GM20000 (cell line): ENCODE results near the gene ABHD12.

Experiments
- DNase-seq: peaks from one replicate; pipeline ENCODE4 v3.0.0; 2012; ENCODE audit warnings: low spot score
- TF ChIP-seq, protein P1 (sequence below): IDR thresholded peaks from 2 replicates; pipeline ENCODE4 v1.5.1; 2012; ENCODE audit warnings: mild to moderate bottlenecking, control low read depth; ENCODE audit errors: extremely low read depth, missing control alignments

Gene ABHD12

DNA sequence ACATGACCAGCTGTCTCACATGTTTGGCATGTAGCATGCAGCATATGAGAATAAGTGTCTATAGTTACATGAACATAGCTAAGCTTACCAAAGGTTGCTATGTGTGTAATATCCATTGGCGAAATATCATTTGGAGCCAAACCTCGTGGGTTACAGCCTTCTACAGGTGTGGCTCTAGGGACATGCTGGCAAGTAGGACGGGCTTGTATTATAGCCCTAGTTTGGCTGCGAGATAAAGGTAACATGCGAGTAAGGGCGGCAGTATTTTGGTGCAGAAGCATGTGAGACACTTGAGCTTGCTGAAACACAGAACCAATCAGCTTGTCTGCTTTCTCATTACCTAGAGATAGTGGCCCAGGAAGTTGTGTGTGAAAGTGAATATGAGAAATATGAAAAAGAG, 6.5 kb upstream of the ABHD12 start:
- TF ChIP-seq, protein P1, sequence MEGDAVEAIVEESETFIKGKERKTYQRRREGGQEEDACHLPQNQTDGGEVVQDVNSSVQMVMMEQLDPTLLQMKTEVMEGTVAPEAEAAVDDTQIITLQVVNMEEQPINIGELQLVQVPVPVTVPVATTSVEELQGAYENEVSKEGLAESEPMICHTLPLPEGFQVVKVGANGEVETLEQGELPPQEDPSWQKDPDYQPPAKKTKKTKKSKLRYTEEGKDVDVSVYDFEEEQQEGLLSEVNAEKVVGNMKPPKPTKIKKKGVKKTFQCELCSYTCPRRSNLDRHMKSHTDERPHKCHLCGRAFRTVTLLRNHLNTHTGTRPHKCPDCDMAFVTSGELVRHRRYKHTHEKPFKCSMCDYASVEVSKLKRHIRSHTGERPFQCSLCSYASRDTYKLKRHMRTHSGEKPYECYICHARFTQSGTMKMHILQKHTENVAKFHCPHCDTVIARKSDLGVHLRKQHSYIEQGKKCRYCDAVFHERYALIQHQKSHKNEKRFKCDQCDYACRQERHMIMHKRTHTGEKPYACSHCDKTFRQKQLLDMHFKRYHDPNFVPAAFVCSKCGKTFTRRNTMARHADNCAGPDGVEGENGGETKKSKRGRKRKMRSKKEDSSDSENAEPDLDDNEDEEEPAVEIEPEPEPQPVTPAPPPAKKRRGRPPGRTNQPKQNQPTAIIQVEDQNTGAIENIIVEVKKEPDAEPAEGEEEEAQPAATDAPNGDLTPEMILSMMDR = no peak
- no peak for DNase-seq

DNA sequence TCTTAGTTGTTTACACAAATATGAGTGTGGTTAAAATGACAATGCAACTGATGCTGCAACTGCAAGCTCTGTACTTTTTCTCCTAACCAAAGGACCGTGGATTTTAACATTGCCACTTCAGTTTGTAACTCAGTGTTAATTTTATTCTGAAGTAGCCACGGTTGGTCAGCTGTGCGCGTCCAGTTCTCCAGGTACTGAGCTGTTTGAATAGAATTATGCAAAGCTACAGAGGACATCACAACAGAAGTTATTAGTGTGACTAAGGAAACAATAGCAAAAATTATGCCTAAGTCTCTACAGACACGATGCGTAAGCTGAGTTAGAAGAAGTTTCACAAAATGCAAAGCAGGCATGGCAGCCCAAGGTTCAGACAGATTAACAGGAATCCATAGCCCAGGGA, 4.4 kb upstream of the ABHD12 start:
- TF ChIP-seq, protein P1 = no peak
- DNase-seq = no peak

DNA sequence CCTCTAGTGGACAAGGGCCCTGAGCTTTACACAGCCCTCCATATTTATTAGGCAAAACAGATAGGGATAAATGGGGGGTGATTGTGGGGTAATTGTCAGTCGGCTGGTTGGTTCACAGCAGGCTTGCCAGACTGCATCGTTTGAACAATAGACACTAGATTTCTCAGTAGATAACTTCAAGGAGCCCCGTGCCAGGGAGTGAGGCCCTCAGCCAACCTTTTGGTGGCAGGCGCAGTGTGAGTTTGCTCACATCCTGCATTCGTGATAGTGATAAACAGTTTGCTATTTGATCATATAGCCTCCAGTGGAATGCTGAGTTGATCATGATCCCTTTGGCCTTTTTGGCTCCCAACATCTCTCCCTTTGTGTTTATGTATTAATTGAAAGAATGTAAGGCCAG, 3.6 kb upstream of the ABHD12 start:
- TF ChIP-seq, protein P1 = no peak
- no peak for DNase-seq

DNA sequence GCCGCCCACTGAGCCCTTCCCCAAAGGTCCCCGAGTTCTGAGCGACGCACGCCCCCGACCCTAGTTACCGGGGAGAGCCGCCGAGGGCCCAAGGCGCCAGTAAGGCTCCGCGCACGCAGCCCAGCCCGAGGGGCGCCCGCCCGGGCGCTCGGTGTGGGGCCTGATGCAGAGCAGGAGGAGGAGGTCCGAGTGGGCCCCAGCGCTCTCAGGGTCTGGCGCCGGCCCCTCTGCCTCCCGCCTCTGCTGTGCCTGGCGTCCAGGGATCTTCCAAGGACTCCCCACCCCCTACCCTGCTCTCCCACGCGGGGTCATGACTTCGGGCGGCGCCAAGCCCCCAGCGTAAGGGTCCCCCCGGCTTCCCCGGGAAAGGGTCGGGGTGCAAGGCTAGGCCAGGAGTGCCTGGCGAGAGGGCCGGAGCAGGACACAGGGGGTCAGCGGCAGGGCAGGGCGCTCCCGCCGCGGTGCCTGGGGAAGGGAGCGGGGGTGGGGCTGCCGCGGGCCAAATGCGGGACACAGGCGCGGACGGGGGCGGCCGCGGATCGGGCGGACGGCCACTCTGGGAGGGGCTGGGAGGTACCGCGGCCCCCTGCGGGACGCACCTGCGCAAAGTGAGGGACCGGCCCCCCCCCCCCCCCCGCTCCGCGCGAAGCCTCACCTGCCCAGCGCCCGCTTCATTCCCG, 637 bp downstream of the ABHD12 start:
- peak; percentile 73 for DNase-seq
- TF ChIP-seq, protein P1 = no peak

DNA sequence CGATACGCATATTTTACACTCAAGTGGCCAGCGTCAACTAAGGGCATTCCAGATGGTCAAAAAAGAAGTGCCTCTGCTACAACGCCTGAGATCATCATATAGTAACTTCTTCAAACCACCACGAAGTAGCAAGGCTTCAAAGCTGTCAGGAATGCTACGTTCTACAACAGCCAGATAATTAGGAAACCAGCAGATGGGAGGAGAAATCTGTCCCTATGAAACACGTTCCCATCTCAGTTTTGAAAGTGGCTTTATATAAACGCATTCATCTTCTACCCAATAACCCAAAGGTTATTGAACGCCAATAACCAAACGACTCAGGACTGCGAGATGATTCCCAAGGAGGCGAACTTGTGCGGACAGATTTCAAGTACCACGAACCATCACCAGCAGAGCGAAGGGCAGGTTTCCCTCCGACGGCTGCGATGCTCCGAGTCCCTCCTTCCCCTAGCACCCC, 1.2 kb downstream of the ABHD12 start:
- no peak for DNase-seq
- TF ChIP-seq, protein P1 = no peak

DNA sequence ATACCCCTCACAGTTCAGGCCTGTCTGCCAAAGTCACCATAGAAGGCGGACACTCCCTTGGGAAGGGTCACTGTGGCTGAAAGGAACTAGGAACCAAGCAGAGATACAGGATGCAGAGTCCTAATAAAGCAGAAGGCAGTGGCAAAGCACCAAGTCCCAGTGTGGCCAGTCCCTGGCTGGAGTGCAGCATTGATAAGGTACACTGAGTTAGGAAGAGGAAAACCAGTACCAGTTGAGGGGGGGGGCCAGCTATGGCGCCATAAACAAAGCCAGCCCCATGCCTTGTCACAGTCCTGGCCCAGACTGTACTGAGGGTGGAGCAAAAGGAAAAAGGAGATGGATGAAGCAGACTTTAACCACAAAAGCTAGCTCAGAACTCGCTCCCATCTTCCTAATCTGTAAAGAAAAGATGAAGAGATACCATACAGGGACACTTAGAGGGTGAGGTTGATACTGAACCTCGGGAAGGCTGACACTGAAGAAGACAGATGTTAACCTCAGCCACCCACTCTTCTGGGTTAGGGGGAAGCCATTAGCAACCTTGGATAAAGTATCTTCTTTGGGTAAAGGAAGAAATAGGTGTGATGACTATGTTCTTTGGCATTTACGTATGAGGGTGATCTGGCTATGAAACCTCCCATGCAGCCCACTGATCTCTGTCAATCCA, 7.8 kb downstream of the ABHD12 start:
- TF ChIP-seq, protein P1 = no peak

DNA sequence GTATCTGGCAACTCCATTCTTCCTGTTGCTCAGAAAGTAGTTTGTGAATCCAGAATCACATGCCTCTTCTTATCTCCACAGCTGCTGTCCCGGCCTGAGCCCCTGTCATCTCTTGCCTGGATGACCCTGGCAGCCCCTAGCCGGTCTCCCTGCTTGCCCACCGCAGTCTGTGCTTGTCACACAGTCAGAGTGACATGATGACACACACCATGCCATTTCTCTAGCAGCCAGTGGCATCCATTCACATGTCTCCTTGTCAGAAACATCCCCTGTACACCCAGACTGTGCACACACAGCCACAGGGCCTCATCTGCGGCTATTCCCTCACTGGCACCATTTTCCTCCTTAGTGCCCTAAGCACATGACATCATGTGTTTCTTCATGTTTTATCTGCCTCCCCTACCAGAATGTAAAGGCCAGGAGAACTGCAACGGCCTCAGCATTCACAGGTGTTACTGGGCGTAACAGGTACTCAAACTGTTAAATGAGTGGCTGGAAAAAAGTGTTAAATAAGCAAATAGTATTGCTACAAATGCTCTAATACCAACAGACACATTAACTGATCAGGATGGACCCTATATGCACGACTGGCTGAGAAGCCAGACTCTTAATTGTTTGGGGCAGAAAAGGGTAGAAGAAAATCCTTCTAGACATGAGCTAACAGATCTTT, 9.6 kb downstream of the ABHD12 start:
- TF ChIP-seq, protein P1 = no peak
- no peak for DNase-seq

More for the DNA sequence above, 7.8 kb downstream of the ABHD12 start:
- no peak for DNase-seq
